22Rv1 (cell line): Measurements from ENCODE around the gene FN3KRP.

Source experiments
- ZFX ChIP-seq: fragments of 450-650 bp; IDR thresholded peaks from 2 replicates; pipeline ENCODE4 v1.6.1; 2017; ENCODE audit warnings: antibody characterized with exemption, borderline replicate concordance
- TF ChIP-seq, protein P1 (sequence below): fragments of 450-650 bp; IDR thresholded peaks from 2 replicates; pipeline ENCODE4 v1.5.1; 2017; ENCODE audit warnings: mild to moderate bottlenecking

DNA sequence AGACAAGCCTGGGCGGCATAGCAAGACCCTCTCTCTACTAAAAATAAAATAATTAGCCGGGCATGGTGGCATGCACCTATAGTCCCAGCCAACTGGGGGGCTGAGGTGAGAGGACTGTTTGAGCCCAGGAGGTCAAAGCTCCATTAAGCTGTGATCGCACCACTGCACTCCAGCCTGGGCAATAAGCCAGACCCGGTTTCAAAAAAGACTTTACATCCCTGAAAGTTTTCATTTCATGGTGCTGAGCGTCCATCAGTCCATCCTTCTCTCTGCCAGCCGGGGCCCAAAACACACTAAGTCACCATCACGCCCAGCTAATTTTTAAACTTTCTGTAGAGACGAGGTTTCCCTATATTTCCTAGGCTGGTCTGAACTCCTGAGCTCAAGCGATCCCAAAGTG, 28.6 kb upstream of the FN3KRP start:
- TF ChIP-seq, protein P1, sequence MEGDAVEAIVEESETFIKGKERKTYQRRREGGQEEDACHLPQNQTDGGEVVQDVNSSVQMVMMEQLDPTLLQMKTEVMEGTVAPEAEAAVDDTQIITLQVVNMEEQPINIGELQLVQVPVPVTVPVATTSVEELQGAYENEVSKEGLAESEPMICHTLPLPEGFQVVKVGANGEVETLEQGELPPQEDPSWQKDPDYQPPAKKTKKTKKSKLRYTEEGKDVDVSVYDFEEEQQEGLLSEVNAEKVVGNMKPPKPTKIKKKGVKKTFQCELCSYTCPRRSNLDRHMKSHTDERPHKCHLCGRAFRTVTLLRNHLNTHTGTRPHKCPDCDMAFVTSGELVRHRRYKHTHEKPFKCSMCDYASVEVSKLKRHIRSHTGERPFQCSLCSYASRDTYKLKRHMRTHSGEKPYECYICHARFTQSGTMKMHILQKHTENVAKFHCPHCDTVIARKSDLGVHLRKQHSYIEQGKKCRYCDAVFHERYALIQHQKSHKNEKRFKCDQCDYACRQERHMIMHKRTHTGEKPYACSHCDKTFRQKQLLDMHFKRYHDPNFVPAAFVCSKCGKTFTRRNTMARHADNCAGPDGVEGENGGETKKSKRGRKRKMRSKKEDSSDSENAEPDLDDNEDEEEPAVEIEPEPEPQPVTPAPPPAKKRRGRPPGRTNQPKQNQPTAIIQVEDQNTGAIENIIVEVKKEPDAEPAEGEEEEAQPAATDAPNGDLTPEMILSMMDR: no peak
- no peak for TF ChIP-seq ZFX
